Testis (tissue), 2 donors: ENCODE results near the gene NUBPL.

Experiments
- POLR2A ChIP-seq: fragments of 450-650 bp; IDR thresholded peaks from one replicate; pipeline ENCODE4 v1.6.1; 2017; ENCODE audit warnings: antibody characterized with exemption, mild to moderate bottlenecking, moderate library complexity
- TF ChIP-seq, protein P1 (sequence below), 3 experiments: fragments of 450-650 bp in 2 of 3; fragments of 200-600 bp in 1 of 3; sonication (generic) in 1 of 3; IDR thresholded peaks; one replicate each; pipeline ENCODE4 v1.5.1; 2016 to 2019; ENCODE audit warnings: antibody characterized with exemption in 3 of 3, mild to moderate bottlenecking in 2 of 3, moderate library complexity in 1 of 3

DNA sequence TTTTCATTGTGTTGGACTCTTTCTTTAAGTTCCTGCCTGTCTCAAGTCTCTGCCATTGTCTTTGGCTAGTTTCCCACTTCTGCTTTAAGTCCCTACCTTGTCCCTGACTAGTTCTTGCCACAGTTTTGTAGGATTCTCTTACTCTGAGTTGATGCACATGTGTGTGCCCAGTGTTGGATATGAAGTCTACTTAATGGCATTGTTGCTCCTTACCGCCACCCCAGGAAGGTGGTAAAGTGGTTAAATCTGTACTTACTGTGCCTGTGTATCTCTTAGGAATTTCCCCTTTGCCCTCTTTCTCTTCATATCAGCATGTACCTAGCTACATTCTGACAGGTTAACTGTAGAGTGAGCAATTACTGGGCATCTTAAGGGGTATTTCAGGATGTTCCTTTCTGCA, 227.1 kb downstream of the NUBPL start:
- TF ChIP-seq, protein P1, sequence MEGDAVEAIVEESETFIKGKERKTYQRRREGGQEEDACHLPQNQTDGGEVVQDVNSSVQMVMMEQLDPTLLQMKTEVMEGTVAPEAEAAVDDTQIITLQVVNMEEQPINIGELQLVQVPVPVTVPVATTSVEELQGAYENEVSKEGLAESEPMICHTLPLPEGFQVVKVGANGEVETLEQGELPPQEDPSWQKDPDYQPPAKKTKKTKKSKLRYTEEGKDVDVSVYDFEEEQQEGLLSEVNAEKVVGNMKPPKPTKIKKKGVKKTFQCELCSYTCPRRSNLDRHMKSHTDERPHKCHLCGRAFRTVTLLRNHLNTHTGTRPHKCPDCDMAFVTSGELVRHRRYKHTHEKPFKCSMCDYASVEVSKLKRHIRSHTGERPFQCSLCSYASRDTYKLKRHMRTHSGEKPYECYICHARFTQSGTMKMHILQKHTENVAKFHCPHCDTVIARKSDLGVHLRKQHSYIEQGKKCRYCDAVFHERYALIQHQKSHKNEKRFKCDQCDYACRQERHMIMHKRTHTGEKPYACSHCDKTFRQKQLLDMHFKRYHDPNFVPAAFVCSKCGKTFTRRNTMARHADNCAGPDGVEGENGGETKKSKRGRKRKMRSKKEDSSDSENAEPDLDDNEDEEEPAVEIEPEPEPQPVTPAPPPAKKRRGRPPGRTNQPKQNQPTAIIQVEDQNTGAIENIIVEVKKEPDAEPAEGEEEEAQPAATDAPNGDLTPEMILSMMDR (IDR thresholded peaks at IDR 0.05): no peak
- no peak for TF ChIP-seq POLR2A
